ENCODE results near the gene RNF144A. TPM values are rescaled to one million over a fixed set of nuclear protein-coding genes. Genes with fewer than 3 reads are reported as not detected.

The RNF144A gene
- total and polyA plus RNA-seq, 10 of the 15 experiments (the other 5 are each of a cell fraction or from before 2014, with no cell fraction given), result 0.02 to 12.1 (median 0.48) TPM; not detected in 1

DNA sequence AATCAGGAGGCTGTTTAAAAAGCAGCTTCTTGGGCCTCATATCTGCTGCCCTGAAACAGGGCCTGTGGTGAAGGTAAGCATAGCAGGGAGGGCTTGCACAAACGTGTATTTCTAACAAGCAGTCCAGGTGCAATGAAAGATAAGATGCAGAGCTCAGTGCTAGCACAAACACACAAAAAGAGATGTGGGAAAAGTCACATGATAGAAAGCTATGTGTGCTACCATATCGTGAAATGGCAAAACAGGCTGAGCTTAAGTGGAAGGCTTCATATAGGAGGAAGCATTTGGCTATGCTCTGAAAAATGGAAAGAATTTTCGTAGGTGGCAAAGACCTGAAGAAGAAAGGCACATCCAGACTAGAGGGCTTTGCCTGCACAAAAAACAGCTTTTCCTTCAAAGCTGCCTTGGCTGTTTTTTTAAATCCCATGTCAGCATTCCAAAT is 29.4 kb upstream of the RNF144A start:
- no peaks in the 10 kb centered on the region for H3K27me3 ChIP-seq (replicated peaks in 1 of 2; ENCODE audit: control insufficient read depth in 2 of 2, insufficient read depth in 2 of 2, low read length in 1 of 2)
- POLR2A ChIA-PET, result no interaction called here
- DNase-seq (ENCODE audit: low read depth, low spot score) (no peak), FAIRE-seq (peak; percentile 31), ATAC-seq (no peak)
- in situ Hi-C loops (cut with MboI) (no loop called here), intact Hi-C loops (cut with micrococcal nuclease; ENCODE audit: unreplicated experiment) (no loop called here)
- SMC1A ChIA-PET (ENCODE audit: uncharacterized antibody, unreplicated experiment), result interaction anchor here (0.7 to 1.7 kb wide), 4 partner anchors 10 to 171 kb away, joined by 3 to 10 read pairs (median 3); no protein-coding TSS in a partner anchor
- H3K27ac ChIP-seq (ENCODE audit: control insufficient read depth, insufficient read depth), result no peak overlapping the region
- H3K4me1 ChIP-seq (ENCODE audit: control insufficient read depth, insufficient read depth, low read length), result no peaks in the 10 kb centered on the region
- WGBS (ENCODE audit: insufficient coverage, insufficient replicate concordance, low lambda C conversion rate, missing lambda C conversion rate), result 33% methylated on average over 3 of the region's 3 CpGs
- CTCF ChIA-PET, result interaction anchor here (0.7 to 2.1 kb wide), 7 partner anchors 9 to 157 kb away, joined by 3 to 16 read pairs (median 3); partner anchors contain the start of gene RSAD2
- no TSS peak for BruUV-seq (replicated peaks)
- no peak overlapping the region for H3K9ac ChIP-seq (ENCODE audit: control insufficient read depth, insufficient read depth, low read length)
- no peak overlapping the region for H3K4me3 ChIP-seq
- no peak overlapping the region for H2AFZ ChIP-seq (ENCODE audit: control insufficient read depth, low read depth, low read length)
- H4K20me1 ChIP-seq (ENCODE audit: control insufficient read depth, insufficient read depth), result no peaks in the 10 kb centered on the region
- H3K9me3 ChIP-seq (replicated peaks; ENCODE audit: control insufficient read depth, insufficient read depth, low read length), result no peaks in the 10 kb centered on the region
- H3K79me2 ChIP-seq (ENCODE audit: control insufficient read depth, insufficient read depth, low read length), result no peaks in the 10 kb centered on the region
- RAD21 ChIA-PET (ENCODE audit: unreplicated experiment), result no interaction called here
- H3K36me3 ChIP-seq (ENCODE audit: control insufficient read depth in 2 of 2, insufficient read depth in 2 of 2, low read length in 1 of 2), result no peaks in the 10 kb centered on the region
- TF ChIP-seq NR2F1 (conservative IDR thresholded peaks at IDR 0.05), result no peak
- no peak for TF ChIP-seq SUPT20H (IDR thresholded peaks at IDR 0.05; ENCODE audit: borderline replicate concordance, control insufficient read depth, low read depth, low read length)
- no peak for TF ChIP-seq MYB (IDR thresholded peaks at IDR 0.05; ENCODE audit: borderline replicate concordance, low read depth, low read length)
- no peak overlapping the region for H3K4me2 ChIP-seq (ENCODE audit: control insufficient read depth, insufficient read depth)

DNA sequence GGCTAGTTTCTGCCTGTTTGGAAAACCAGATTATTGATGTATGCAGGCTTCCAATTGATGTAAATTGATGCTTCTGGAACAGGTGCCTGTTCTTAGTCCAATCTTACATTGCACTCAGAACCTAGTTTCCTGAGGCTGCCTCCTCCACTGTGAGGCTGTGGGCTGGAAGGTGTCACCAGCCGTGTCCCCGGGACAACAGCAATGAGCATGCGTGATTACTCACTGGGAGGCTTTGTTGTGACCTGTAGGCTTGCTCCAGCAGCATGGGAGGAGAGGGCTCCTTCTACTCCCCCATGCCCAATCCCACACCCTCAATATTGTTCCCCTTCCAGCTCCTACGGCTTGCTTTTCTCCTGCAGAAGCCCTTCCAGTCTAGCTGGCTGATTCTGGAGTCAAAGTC is 28.5 kb upstream of the RNF144A start:
- Histone ChIP-seq H3K4me2 (ENCODE audit: control insufficient read depth, insufficient read depth) (no peak overlapping the region), H4K20me1 (ENCODE audit: control insufficient read depth, insufficient read depth) (no peaks in the 10 kb centered on the region), H2AFZ (ENCODE audit: control insufficient read depth, low read depth, low read length) (no peak overlapping the region), H3K9me3 (replicated peaks; ENCODE audit: control insufficient read depth, insufficient read depth, low read length) (no peaks in the 10 kb centered on the region), H3K27me3 (replicated peaks in 1 of 2; ENCODE audit: control insufficient read depth in 2 of 2, insufficient read depth in 2 of 2, low read length in 1 of 2) (no peaks in the 10 kb centered on the region), H3K4me1 (ENCODE audit: control insufficient read depth, insufficient read depth, low read length) (no peaks in the 10 kb centered on the region), H3K36me3 (ENCODE audit: control insufficient read depth in 2 of 2, insufficient read depth in 2 of 2, low read length in 1 of 2) (no peaks in the 10 kb centered on the region), H3K27ac (ENCODE audit: control insufficient read depth, insufficient read depth) (no peak overlapping the region), H3K79me2 (ENCODE audit: control insufficient read depth, insufficient read depth, low read length) (no peaks in the 10 kb centered on the region), H3K4me3 (no peak overlapping the region), H3K9ac (ENCODE audit: control insufficient read depth, insufficient read depth, low read length) (no peak overlapping the region)
- ATAC-seq, result no peak
- in situ Hi-C loops (cut with MboI) (no loop called here), intact Hi-C loops (cut with micrococcal nuclease; ENCODE audit: unreplicated experiment) (no loop called here)
- WGBS (ENCODE audit: insufficient coverage, insufficient replicate concordance, low lambda C conversion rate, missing lambda C conversion rate), result 48% methylated on average over 4 of the region's 4 CpGs
- no peak for TF ChIP-seq SPI1 (IDR thresholded peaks at IDR 0.05; ENCODE audit: borderline replicate concordance, insufficient read depth, low read depth, low read length)
- no peak for TF ChIP-seq POLR2A (IDR thresholded peaks at IDR 0.05; ENCODE audit: low read depth, low read length)
- no peak for TF ChIP-seq CBX5 (IDR thresholded peaks at IDR 0.05; ENCODE audit: low read depth)
- no peak for TF ChIP-seq BHLHE40 (IDR thresholded peaks at IDR 0.05; ENCODE audit: borderline replicate concordance in 1 of 2, low read depth in 2 of 2, low read length in 1 of 2)
- TF ChIP-seq SREBF2 (IDR thresholded peaks at IDR 0.05; ENCODE audit: low read length), result no peak
- no peak for TF ChIP-seq ZNF622 (IDR thresholded peaks at IDR 0.05)
- no peak for TF ChIP-seq SP1 (IDR thresholded peaks at IDR 0.05; ENCODE audit: low read depth, low read length)
- TF ChIP-seq FOXK2 (IDR thresholded peaks at IDR 0.05), result no peak
- TF ChIP-seq EP300 (IDR thresholded peaks at IDR 0.05; ENCODE audit: borderline replicate concordance in 1 of 2, control insufficient read depth in 1 of 2, low read depth in 2 of 2, low read length in 2 of 2), result no peak
- TF ChIP-seq SREBF1 (IDR thresholded peaks at IDR 0.05; ENCODE audit: low read length), result no peak
- TF ChIP-seq, protein P1, sequence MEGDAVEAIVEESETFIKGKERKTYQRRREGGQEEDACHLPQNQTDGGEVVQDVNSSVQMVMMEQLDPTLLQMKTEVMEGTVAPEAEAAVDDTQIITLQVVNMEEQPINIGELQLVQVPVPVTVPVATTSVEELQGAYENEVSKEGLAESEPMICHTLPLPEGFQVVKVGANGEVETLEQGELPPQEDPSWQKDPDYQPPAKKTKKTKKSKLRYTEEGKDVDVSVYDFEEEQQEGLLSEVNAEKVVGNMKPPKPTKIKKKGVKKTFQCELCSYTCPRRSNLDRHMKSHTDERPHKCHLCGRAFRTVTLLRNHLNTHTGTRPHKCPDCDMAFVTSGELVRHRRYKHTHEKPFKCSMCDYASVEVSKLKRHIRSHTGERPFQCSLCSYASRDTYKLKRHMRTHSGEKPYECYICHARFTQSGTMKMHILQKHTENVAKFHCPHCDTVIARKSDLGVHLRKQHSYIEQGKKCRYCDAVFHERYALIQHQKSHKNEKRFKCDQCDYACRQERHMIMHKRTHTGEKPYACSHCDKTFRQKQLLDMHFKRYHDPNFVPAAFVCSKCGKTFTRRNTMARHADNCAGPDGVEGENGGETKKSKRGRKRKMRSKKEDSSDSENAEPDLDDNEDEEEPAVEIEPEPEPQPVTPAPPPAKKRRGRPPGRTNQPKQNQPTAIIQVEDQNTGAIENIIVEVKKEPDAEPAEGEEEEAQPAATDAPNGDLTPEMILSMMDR (IDR thresholded peaks at IDR 0.05 in 2 of 3, conservative IDR thresholded peaks at IDR 0.05 in 1 of 3; ENCODE audit: control insufficient read depth in 2 of 3, extremely low read depth in 1 of 3, insufficient read depth in 1 of 3, low read depth in 3 of 3, low read length in 3 of 3), result no peak
- TF ChIP-seq MEF2B (IDR thresholded peaks at IDR 0.05; ENCODE audit: partially characterized antibody, poor library complexity, severe bottlenecking), result no peak
- TF ChIP-seq BMI1 (IDR thresholded peaks at IDR 0.05; ENCODE audit: borderline replicate concordance), result no peak
- TF ChIP-seq KLF5 (IDR thresholded peaks at IDR 0.05; ENCODE audit: partially characterized antibody), result no peak
- no peak for TF ChIP-seq NBN (IDR thresholded peaks at IDR 0.05)
- no peak for DNase-seq (ENCODE audit: low read depth, low spot score)
- RAD21 ChIA-PET (ENCODE audit: unreplicated experiment), result interaction anchor here (0.8 kb wide), 1 partner anchor 8 kb away, joined by 4 read pairs; no protein-coding TSS in a partner anchor
- SMC1A ChIA-PET (ENCODE audit: uncharacterized antibody, unreplicated experiment), result interaction anchor here (1.7 kb wide), 1 partner anchor 9 kb away, joined by 10 read pairs; no protein-coding TSS in a partner anchor
- no TSS peak for BruUV-seq (replicated peaks)
- CTCF ChIA-PET, result interaction anchor here (2.1 kb wide), 1 partner anchor 8 kb away, joined by 16 read pairs; no protein-coding TSS in a partner anchor
- POLR2A ChIA-PET, result no interaction called here
- FAIRE-seq, result no peak
